ENCODE data around the gene NVL. TPM values are rescaled to one million over a fixed set of nuclear protein-coding genes. Genes with fewer than 3 reads are reported as not detected.

NVL gene
- total and polyA plus RNA-seq, 10 donors, result 23.3 to 61.9 (median 35.0) TPM

Small RNA genes lying within 50 kb of the gene (microRNA-seq; reads per million reads assigned to microRNA genes)
- gene MIR320B2, result 2.2 to 6.7 (median 4.8) reads per million in 3 donors

Small RNA genes lying within 50 kb of the gene (small RNA-seq; reads per million reads assigned to genes)
- gene MIR320B2, result 0 to 0.06 (median 0) reads per million in 4 donors
- 0 to 0.06 (median 0) reads per million in 4 donors for gene RF00139
- 0 reads per million in 4 donors for gene RNU6-1008P

Other genes starting within 250 kb of the NVL start
- gene FBXO28, start 216.1 kb downstream of the NVL start, total RNA-seq, result 10 to 100 TPM; 22.7 to 34.5 (median 27.5) TPM
- gene FBXO28, start 216.1 kb downstream of the NVL start, polyA plus RNA-seq, result 1 to 10 TPM; 7.3 to 9.0 (median 7.7) TPM
- gene DEGS1, start 146.9 kb downstream of the NVL start, total RNA-seq, result 100 to 1,000 TPM in 1 of 7 donors, 10 to 100 TPM in 6; 48.8 to 102 (median 63.2) TPM
- gene DEGS1, start 146.9 kb downstream of the NVL start, polyA plus RNA-seq, result 10 to 100 TPM; 29.2 to 35.4 (median 33.9) TPM
- gene CNIH4, start 26.7 kb upstream of the NVL start, total RNA-seq, result 10 to 100 TPM; 23.9 to 47.1 (median 32.8) TPM
- gene CNIH4, start 26.7 kb upstream of the NVL start, polyA plus RNA-seq, result 10 to 100 TPM; 19.3 to 31.9 (median 23.1) TPM
- 100 to 1,000 TPM; 107 to 148 (median 129) TPM for gene WDR26, start 104.6 kb upstream of the NVL start, total RNA-seq
- gene WDR26, start 104.6 kb upstream of the NVL start, polyA plus RNA-seq, result 10 to 100 TPM; 22.0 to 36.6 (median 29.0) TPM